Measurements from ENCODE around the gene OS9. TPM values are rescaled to one million over a fixed set of nuclear protein-coding genes. Genes with fewer than 3 reads are reported as not detected.
A peak's percentile ranks its signal among the peaks of the same experiment; 100 is the strongest.

The OS9 gene
- total and polyA plus RNA-seq, 8 donors = 177 to 254 (median 192) TPM

DNA sequence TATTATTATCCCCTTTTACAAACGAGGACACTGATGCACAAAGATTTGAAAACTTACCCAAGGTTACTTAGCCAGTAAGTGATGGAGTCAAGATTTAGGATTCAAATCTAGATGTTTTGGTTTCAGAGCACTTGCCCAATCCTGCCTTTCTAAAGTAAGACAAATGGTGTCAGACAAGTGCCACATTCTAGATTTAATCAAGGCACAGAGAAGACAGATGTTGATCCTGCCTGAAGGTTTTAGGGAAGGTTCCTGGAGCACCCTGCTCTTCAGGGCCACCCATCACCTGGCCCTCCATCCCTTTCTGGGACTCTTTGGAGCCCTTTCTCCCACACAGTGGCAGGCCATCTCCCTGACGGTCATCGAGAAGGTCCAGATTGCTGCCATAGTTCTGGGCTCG lies 63.8 kb downstream of the OS9 start:
- intact Hi-C loops (cut with DNase I) = no loop called here
- Histone ChIP-seq H3K4me3 (no peak overlapping the region), H3K9me3 (no peaks in the 10 kb centered on the region), H3K4me1 (peaks cover 0 to 12% (median 8%) of the 10 kb centered on the region in 3 donors), H3K27ac (no peak overlapping the region), H3K27me3 (no peaks in the 10 kb centered on the region), H3K36me3 (no peaks in the 10 kb centered on the region)
- TF ChIP-seq, protein P1, sequence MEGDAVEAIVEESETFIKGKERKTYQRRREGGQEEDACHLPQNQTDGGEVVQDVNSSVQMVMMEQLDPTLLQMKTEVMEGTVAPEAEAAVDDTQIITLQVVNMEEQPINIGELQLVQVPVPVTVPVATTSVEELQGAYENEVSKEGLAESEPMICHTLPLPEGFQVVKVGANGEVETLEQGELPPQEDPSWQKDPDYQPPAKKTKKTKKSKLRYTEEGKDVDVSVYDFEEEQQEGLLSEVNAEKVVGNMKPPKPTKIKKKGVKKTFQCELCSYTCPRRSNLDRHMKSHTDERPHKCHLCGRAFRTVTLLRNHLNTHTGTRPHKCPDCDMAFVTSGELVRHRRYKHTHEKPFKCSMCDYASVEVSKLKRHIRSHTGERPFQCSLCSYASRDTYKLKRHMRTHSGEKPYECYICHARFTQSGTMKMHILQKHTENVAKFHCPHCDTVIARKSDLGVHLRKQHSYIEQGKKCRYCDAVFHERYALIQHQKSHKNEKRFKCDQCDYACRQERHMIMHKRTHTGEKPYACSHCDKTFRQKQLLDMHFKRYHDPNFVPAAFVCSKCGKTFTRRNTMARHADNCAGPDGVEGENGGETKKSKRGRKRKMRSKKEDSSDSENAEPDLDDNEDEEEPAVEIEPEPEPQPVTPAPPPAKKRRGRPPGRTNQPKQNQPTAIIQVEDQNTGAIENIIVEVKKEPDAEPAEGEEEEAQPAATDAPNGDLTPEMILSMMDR (IDR thresholded peaks at IDR 0.05) = no peak
- DNase-seq (no peak), ATAC-seq (no peak), FAIRE-seq (no peak)
- 92 to 93% methylated on average over 4 of the region's 4 CpGs for WGBS, 2 donors

DNA sequence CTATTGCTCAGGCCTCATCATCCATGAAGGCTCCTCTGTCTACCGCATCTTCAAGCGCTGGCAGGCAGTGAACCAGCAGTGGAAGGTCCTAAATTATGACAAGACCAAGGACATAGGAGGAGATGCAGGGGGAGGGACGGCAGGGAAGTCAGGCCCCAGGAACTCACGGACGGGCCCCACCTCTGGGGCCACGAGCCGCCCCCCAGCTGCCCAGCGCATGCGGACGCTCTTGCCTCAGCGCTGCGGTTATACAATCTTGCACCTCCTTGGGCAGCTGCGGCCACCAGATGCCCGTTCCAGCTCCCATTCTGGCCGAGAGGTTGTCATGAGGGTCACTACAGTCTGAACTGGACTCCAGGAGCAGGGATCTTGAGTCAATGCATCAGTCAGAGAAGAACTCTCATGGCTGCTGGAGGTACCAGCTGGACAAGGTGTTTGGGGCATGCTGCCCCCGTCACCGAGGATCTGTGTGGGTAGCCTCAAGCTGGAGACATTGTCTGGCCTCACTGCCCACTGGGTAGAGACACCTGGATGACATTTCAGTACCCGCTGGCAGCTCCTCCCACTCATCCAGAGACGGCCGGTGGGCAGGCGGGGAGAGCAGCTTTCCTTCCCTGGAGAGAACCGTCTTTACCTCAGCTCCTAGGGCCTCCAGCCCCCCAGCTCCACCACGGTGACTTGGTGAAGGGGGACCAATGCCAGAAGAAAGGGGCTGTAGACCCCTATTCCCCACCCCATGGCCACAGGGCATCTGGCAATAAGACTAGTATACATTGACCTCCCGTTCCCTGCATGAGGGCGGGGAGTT lies 64.8 kb downstream of the OS9 start:
- WGBS, 2 donors = 91 to 92% methylated on average over 25 of the region's 25 CpGs
- FAIRE-seq (no peak), DNase-seq (peak in 1 of 6 donors; percentile 17), ATAC-seq (no peak)
- intact Hi-C loops (cut with DNase I) = no loop called here
- no peaks in the 10 kb centered on the region for H3K9me3 ChIP-seq
- peaks cover 0 to 6% (median 5%) of the 10 kb centered on the region in 3 donors for H3K4me1 ChIP-seq
- no peak overlapping the region for H3K4me3 ChIP-seq
- TF ChIP-seq, protein P1 (IDR thresholded peaks at IDR 0.05) = no peak
- no peaks in the 10 kb centered on the region for H3K36me3 ChIP-seq
- no peaks in the 10 kb centered on the region for H3K27me3 ChIP-seq
- no peak overlapping the region for H3K27ac ChIP-seq

DNA sequence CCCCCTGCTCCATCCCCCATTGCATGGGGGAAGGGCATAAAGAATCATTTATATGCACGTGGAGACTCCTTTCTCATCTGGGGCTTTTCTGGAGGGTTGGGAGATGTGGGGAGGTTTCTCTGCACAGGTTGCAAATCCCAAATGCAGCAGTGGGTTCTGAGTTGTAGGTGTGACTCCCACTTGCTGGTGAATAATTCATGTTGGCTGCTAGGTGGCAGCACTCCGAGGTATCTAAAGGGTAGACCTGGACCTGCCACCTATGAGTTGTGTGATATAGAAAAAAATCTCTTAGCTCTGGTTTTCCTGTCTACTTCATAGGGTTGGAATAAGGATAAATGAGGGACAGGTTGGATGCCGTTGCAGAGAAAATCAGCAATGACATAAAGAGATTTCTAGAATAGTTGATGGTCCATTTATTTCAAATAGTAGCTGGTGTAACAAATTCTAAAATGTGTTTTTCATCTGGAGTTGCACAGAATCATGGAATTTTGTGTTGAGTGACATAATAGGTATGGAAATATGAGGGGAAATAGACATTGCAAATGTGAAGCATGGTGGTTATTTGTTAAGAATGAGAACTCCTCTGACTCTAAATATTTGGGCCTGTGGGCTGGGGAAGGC lies 65.5 kb downstream of the OS9 start:
- ATAC-seq = peak in 3 of 4 donors; percentile 33 to 42 (median 40)

DNA sequence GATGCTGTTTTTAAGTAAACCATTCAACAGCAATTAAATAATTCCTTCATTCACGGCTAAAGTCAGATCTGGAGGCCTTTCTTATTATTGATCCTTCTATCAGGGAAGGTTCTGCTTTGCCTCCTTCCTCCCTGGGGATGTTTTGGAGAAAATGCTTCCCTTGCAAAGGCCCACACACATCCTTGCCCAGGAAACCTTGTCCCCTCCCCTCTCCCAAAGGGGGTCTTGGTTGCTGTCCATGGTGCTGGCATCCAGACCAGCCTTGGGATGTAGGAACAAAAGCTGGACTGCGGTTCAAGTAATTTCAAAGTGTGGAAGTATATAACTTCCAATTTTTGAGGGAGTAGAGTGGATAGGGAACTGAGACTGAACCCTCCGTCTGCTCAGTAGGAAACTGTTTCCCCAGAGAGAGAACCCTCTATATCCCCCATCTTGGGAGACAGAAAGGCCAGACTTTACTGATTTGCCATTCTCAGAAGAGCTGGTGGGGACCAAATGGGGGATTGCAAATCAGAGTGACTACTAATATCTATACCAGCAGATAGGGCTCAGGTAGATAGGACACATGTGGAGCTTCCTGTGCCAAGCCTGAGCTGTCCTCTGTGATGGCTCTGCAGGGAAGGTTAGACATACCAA lies 66.5 kb downstream of the OS9 start:
- Histone ChIP-seq H3K9me3 (no peaks in the 10 kb centered on the region), H3K4me1 (peaks cover 0 to 6% (median 5%) of the 10 kb centered on the region in 3 donors), H3K4me3 (no peak overlapping the region), H3K36me3 (no peaks in the 10 kb centered on the region), H3K27ac (no peak overlapping the region), H3K27me3 (no peaks in the 10 kb centered on the region)
- no peak for DNase-seq
- no peak for FAIRE-seq
- ATAC-seq = no peak
- intact Hi-C loops (cut with DNase I) = no loop called here
- WGBS, 2 donors = 79 to 91% methylated on average over 3 of the region's 3 CpGs
- TF ChIP-seq, protein P1 (IDR thresholded peaks at IDR 0.05) = no peak

More for the DNA sequence above, 65.5 kb downstream of the OS9 start:
- FAIRE-seq (no peak), DNase-seq (peak in 2 of 6 donors; percentile 21 to 54)
- TF ChIP-seq, protein P1 (IDR thresholded peaks at IDR 0.05) = peak; percentile 17 to 39 (median 28)
- H3K9me3 ChIP-seq = no peaks in the 10 kb centered on the region
- no peak overlapping the region for H3K4me3 ChIP-seq
- H3K27me3 ChIP-seq = no peaks in the 10 kb centered on the region
- WGBS, 2 donors = 15 to 16% methylated on average over 3 of the region's 3 CpGs
- H3K4me1 ChIP-seq = peaks cover 0 to 6% (median 5%) of the 10 kb centered on the region in 3 donors
- H3K36me3 ChIP-seq = no peaks in the 10 kb centered on the region
- H3K27ac ChIP-seq = no peak overlapping the region
- intact Hi-C loops (cut with DNase I) = no loop called here
